Measurements from ENCODE around the gene CDC25B.
A peak's percentile ranks its signal among the peaks of the same experiment; 100 is the strongest.

Gene CDC25B

GRCh38 chr20:3775457-3776108 is 20.5 kb upstream of the CDC25B start:
- Histone ChIP-seq H3K9me3 (ENCODE audit: control insufficient read depth in 2 of 2, low read length in 2 of 2) (no peaks in the 10 kb centered on the region), H3K27ac (ENCODE audit: low read depth in 2 of 2, low read length in 2 of 2) (no peak overlapping the region), H3K4me3 (ENCODE audit: low read length in 2 of 2) (no peak overlapping the region), H3K36me3 (ENCODE audit: control insufficient read depth in 2 of 2, insufficient read depth in 2 of 2, low read length in 2 of 2) (no peaks in the 10 kb centered on the region), H3K9ac (ENCODE audit: low read depth in 1 of 2, low read length in 2 of 2) (no peak overlapping the region), H3K4me1 (ENCODE audit: control insufficient read depth in 2 of 2, insufficient read depth in 2 of 2, low read length in 2 of 2) (peaks cover 15 to 16% of the 10 kb centered on the region in 2 donors), H3K27me3 (ENCODE audit: control insufficient read depth in 2 of 2, insufficient read depth in 2 of 2, low read length in 2 of 2) (peaks cover 10 to 12% of the 10 kb centered on the region in 2 donors)

DNA sequence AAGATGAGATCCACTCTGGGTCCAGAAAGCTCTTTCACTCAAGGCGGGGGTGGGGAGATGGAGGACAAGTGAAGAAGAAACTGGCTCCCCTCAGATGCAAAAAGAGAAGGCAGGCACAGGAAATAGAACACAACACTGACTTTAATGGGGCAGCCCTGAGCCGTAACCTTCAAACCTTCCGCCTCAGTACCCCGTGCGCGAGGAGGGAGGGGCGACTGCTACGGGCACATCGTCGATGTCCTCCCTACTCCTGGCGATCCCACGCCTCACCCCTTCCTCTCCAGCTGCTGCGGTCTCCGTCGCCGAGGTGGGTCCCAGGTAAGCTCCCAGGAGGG is 18.8 kb upstream of the CDC25B start:
- H3K9ac ChIP-seq (ENCODE audit: low read depth in 1 of 2, low read length in 2 of 2): peak overlapping the region; percentile 21 to 47
- H3K36me3 ChIP-seq (ENCODE audit: control insufficient read depth in 2 of 2, insufficient read depth in 2 of 2, low read length in 2 of 2): no peaks in the 10 kb centered on the region
- no peaks in the 10 kb centered on the region for H3K9me3 ChIP-seq (ENCODE audit: control insufficient read depth in 2 of 2, low read length in 2 of 2)
- peaks cover 10 to 12% of the 10 kb centered on the region in 2 donors for H3K27me3 ChIP-seq (ENCODE audit: control insufficient read depth in 2 of 2, insufficient read depth in 2 of 2, low read length in 2 of 2)
- H3K27ac ChIP-seq (ENCODE audit: low read depth in 2 of 2, low read length in 2 of 2): no peak overlapping the region
- H3K4me3 ChIP-seq (ENCODE audit: low read length in 2 of 2): peak overlapping the region; percentile 69 to 71
- peaks cover 20 to 24% of the 10 kb centered on the region in 2 donors for H3K4me1 ChIP-seq (ENCODE audit: control insufficient read depth in 2 of 2, insufficient read depth in 2 of 2, low read length in 2 of 2)

DNA sequence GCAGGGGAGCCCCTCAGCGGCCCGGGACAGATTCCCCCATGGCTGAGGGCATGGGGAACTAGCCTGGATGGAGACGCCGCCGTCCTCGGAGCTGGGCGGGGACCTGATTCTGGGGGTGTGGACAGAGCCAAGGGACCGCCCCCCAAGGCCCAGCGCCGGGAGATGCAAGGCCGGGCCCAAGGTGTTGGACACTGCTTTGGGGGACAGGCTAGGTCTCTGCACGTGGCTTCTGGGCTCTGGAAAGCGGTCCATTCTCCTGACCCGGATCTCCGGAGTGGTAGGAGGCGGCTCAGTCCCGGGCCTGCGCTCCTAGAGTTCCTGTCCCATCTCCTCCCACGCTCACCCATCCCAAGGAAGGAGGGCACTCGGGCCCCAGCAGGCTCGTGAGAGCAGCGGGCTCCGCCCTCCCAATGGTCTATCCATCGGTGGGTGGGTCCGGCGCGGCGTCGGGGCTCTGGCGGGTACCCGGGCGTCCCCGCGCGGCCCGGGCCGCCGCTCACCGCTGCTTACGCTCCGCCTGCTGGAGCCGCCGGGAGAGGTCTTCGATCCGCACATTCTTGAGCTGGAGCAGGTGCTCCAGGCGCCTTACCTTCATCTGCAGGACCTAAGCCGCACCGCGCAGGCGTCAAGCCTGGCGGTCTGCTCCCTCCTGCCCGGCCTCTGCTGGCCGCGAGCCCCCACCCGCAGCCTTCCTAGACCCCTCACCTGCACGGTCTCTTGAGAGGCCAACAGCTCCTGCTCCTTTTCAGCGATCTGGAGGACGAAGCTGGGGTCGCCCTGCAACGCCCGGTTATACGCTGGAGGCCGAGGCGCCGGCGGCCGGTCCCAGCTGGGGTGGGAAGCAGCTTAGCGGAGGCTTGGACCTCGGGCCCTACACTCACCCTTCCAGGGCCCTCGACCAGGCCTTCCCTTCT is 18.1 kb upstream of the CDC25B start:
- Histone ChIP-seq H3K36me3 (ENCODE audit: control insufficient read depth in 2 of 2, insufficient read depth in 2 of 2, low read length in 2 of 2) (no peaks in the 10 kb centered on the region), H3K27ac (ENCODE audit: low read depth in 2 of 2, low read length in 2 of 2) (no peak overlapping the region), H3K27me3 (ENCODE audit: control insufficient read depth in 2 of 2, insufficient read depth in 2 of 2, low read length in 2 of 2) (peaks cover 10 to 12% of the 10 kb centered on the region in 2 donors), H3K9me3 (ENCODE audit: control insufficient read depth in 2 of 2, low read length in 2 of 2) (no peaks in the 10 kb centered on the region), H3K4me1 (ENCODE audit: control insufficient read depth in 2 of 2, insufficient read depth in 2 of 2, low read length in 2 of 2) (peaks cover 20 to 24% of the 10 kb centered on the region in 2 donors), H3K9ac (ENCODE audit: low read depth in 1 of 2, low read length in 2 of 2) (peak overlapping the region; percentile 21 to 47), H3K4me3 (ENCODE audit: low read length in 2 of 2) (peak overlapping the region; percentile 69 to 71)

- no peak overlapping the region for H3K27ac ChIP-seq (ENCODE audit: low read depth in 2 of 2, low read length in 2 of 2)
- H3K4me1 ChIP-seq (ENCODE audit: control insufficient read depth in 2 of 2, insufficient read depth in 2 of 2, low read length in 2 of 2): peaks cover 20 to 24% of the 10 kb centered on the region in 2 donors
- no peak overlapping the region for H3K4me3 ChIP-seq (ENCODE audit: low read length in 2 of 2)
- H3K9ac ChIP-seq (ENCODE audit: low read depth in 1 of 2, low read length in 2 of 2): no peak overlapping the region
- no peaks in the 10 kb centered on the region for H3K9me3 ChIP-seq (ENCODE audit: control insufficient read depth in 2 of 2, low read length in 2 of 2)
- peaks cover 10 to 12% of the 10 kb centered on the region in 2 donors for H3K27me3 ChIP-seq (ENCODE audit: control insufficient read depth in 2 of 2, insufficient read depth in 2 of 2, low read length in 2 of 2)
- no peaks in the 10 kb centered on the region for H3K36me3 ChIP-seq (ENCODE audit: control insufficient read depth in 2 of 2, insufficient read depth in 2 of 2, low read length in 2 of 2)
Measured at GRCh38 chr20:3778976-3779375, 17.1 kb upstream of the CDC25B start.

GRCh38 chr20:3781153-3781910 is 14.8 kb upstream of the CDC25B start, which contains the start of gene SPEF1:
Gene SPEF1, minus strand, starts transcription at chr20:3781448. Its CDS starts 161 bp downstream, at chr20:3781287.
- H3K27me3 ChIP-seq (ENCODE audit: control insufficient read depth in 2 of 2, insufficient read depth in 2 of 2, low read length in 2 of 2): peaks cover 10 to 12% of the 10 kb centered on the region in 2 donors
- no peaks in the 10 kb centered on the region for H3K9me3 ChIP-seq (ENCODE audit: control insufficient read depth in 2 of 2, low read length in 2 of 2)
- H3K9ac ChIP-seq (ENCODE audit: low read depth in 1 of 2, low read length in 2 of 2): peak within 1 kb of the TSS in 1 of 2 donors; percentile 3
- no peak within 1 kb of the TSS for H3K27ac ChIP-seq (ENCODE audit: low read depth in 2 of 2, low read length in 2 of 2)
- peaks cover 5% of the 10 kb centered on the region in 2 donors for H3K36me3 ChIP-seq (ENCODE audit: control insufficient read depth in 2 of 2, insufficient read depth in 2 of 2, low read length in 2 of 2)
- peak within 1 kb of the TSS; percentile 53 to 63 for H3K4me3 ChIP-seq (ENCODE audit: low read length in 2 of 2)
- H3K4me1 ChIP-seq (ENCODE audit: control insufficient read depth in 2 of 2, insufficient read depth in 2 of 2, low read length in 2 of 2): peaks cover 32 to 43% of the 10 kb centered on the region in 2 donors

DNA sequence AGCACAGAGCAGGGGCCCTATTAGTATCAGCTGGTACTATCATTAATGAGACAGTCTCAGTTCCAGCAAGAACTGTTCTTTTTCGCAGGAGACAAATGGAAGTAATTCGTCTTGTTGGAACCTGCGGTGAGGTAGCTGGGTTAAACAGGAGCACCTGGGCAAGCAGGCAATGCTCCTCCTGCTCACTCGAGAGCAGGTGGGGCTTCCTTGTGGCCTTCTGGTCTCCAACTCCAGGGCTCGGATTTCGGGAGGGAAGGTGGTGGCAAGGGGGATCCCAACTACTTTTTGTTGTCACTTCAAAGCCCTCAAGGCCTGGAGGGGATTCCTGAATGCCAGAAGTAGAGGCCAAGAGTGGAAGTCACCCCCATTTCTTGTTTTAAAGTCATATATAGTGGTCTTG is 13.5 kb upstream of the CDC25B start:
- Histone ChIP-seq H3K9me3 (ENCODE audit: control insufficient read depth in 2 of 2, low read length in 2 of 2) (no peaks in the 10 kb centered on the region), H3K9ac (ENCODE audit: low read depth in 1 of 2, low read length in 2 of 2) (no peak overlapping the region), H3K27me3 (ENCODE audit: control insufficient read depth in 2 of 2, insufficient read depth in 2 of 2, low read length in 2 of 2) (peaks cover 10 to 12% of the 10 kb centered on the region in 2 donors), H3K4me1 (ENCODE audit: control insufficient read depth in 2 of 2, insufficient read depth in 2 of 2, low read length in 2 of 2) (peaks cover 25 to 39% of the 10 kb centered on the region in 2 donors), H3K27ac (ENCODE audit: low read depth in 2 of 2, low read length in 2 of 2) (no peak overlapping the region), H3K36me3 (ENCODE audit: control insufficient read depth in 2 of 2, insufficient read depth in 2 of 2, low read length in 2 of 2) (peaks cover 5% of the 10 kb centered on the region in 2 donors), H3K4me3 (ENCODE audit: low read length in 2 of 2) (no peak overlapping the region)

DNA sequence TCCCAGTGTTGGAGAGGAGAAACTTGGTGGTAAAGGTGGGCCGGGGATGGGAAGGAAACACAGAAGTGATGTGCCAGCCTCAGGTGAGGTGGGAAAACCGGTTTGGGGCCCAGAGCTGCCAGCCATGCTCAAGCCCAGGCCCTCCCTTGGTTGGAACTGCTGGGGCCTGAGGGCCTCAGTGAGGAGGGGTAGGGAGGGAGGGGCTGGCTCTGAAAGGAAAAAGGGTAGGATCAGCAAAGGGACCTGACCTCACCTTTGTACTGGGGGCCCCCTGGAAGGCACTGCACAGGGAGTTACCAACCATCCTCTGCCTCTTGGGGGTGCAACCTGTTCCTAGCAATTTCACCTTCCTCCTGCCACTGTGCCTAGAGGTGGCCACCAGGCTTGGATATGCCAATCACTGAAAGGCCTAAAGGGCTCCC is 13.0 kb upstream of the CDC25B start:
- peaks cover 10 to 12% of the 10 kb centered on the region in 2 donors for H3K27me3 ChIP-seq (ENCODE audit: control insufficient read depth in 2 of 2, insufficient read depth in 2 of 2, low read length in 2 of 2)
- no peak overlapping the region for H3K4me3 ChIP-seq (ENCODE audit: low read length in 2 of 2)
- H3K9me3 ChIP-seq (ENCODE audit: control insufficient read depth in 2 of 2, low read length in 2 of 2): no peaks in the 10 kb centered on the region
- H3K9ac ChIP-seq (ENCODE audit: low read depth in 1 of 2, low read length in 2 of 2): no peak overlapping the region
- H3K4me1 ChIP-seq (ENCODE audit: control insufficient read depth in 2 of 2, insufficient read depth in 2 of 2, low read length in 2 of 2): peaks cover 22 to 36% of the 10 kb centered on the region in 2 donors
- no peak overlapping the region for H3K27ac ChIP-seq (ENCODE audit: low read depth in 2 of 2, low read length in 2 of 2)
- peaks cover 5% of the 10 kb centered on the region in 2 donors for H3K36me3 ChIP-seq (ENCODE audit: control insufficient read depth in 2 of 2, insufficient read depth in 2 of 2, low read length in 2 of 2)

DNA sequence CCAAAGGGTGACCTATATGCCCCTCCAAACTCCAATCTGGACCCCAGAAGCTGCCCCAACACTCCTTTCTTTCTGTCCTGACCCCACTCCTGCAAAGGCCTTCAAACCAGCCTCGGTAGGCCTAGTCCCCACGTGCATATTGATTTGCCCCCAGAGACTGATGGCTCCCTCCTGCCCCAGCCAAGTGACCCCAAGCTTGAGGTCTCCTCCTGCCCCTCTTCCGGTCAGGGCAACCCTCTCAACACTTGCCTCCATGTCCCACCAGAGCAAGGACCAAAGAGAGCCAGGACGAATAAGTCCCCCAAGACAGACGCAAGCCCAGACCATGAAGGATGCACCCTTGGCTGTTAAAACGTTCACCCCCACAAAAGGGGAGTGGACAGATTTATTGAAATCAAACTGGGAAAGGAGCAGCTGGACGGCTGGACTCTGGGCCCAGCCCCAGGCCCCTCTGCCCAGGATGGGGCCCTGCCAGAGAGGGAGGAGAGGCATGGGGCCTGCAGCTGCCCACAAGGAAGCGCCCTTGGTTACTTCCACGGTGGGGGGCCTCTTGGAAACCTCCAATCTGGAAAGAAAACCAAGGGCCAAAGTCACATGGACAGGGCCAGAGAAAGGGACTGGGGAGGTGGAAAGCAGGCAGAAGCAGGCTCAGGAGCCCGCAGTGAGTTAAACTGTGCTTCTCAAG is 12.5 kb upstream of the CDC25B start:
- no peak overlapping the region for H3K9ac ChIP-seq (ENCODE audit: low read depth in 1 of 2, low read length in 2 of 2)
- H3K4me1 ChIP-seq (ENCODE audit: control insufficient read depth in 2 of 2, insufficient read depth in 2 of 2, low read length in 2 of 2): peaks cover 17 to 34% of the 10 kb centered on the region in 2 donors
- no peaks in the 10 kb centered on the region for H3K9me3 ChIP-seq (ENCODE audit: control insufficient read depth in 2 of 2, low read length in 2 of 2)
- peaks cover 5 to 9% of the 10 kb centered on the region in 2 donors for H3K27me3 ChIP-seq (ENCODE audit: control insufficient read depth in 2 of 2, insufficient read depth in 2 of 2, low read length in 2 of 2)
- H3K36me3 ChIP-seq (ENCODE audit: control insufficient read depth in 2 of 2, insufficient read depth in 2 of 2, low read length in 2 of 2): peaks cover 5% of the 10 kb centered on the region in 2 donors
- H3K4me3 ChIP-seq (ENCODE audit: low read length in 2 of 2): no peak overlapping the region
- H3K27ac ChIP-seq (ENCODE audit: low read depth in 2 of 2, low read length in 2 of 2): no peak overlapping the region

DNA sequence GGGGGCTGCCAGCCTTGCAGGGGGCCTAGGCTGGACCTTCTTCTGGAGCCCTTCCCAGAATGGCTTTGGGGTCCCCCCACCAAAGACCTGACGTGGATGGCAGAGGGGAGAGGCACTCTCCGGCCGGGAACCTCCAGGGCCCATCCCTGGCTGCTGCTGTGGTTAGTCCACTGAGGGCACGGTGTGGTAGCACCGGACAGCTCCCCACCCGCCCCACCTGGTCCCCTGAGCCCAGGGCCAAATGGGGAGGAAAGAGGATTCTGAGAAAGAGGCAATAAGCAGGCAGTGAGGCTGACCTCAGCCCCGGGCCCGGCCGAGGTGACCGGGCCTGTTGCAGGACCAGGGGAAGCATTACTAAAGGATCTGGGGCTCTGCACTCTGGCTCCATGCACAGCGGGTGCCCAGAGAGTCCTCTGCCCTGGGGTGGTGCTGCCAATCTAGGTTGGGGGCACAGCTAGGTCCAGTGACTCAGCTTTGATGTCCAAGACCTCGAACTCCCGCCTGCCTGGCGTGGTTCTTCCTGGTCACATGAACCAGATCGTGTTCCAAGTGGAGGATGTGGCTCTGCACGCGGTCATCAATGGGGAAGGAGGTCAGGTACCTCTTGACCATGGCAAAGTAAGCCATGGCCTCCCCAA is 11.8 kb upstream of the CDC25B start:
- Histone ChIP-seq H3K9ac (ENCODE audit: low read depth in 1 of 2, low read length in 2 of 2) (no peak overlapping the region), H3K4me1 (ENCODE audit: control insufficient read depth in 2 of 2, insufficient read depth in 2 of 2, low read length in 2 of 2) (peaks cover 21 to 39% of the 10 kb centered on the region in 2 donors), H3K4me3 (ENCODE audit: low read length in 2 of 2) (peak overlapping the region in 1 of 2 donors; percentile 22), H3K9me3 (ENCODE audit: control insufficient read depth in 2 of 2, low read length in 2 of 2) (no peaks in the 10 kb centered on the region), H3K27me3 (ENCODE audit: control insufficient read depth in 2 of 2, insufficient read depth in 2 of 2, low read length in 2 of 2) (peaks cover 0 to 4% of the 10 kb centered on the region in 2 donors), H3K27ac (ENCODE audit: low read depth in 2 of 2, low read length in 2 of 2) (no peak overlapping the region), H3K36me3 (ENCODE audit: control insufficient read depth in 2 of 2, insufficient read depth in 2 of 2, low read length in 2 of 2) (peaks cover 5% of the 10 kb centered on the region in 2 donors)

All from mucosa of rectum (tissue), 2 donors.